Measurements from ENCODE around the gene LIX1.
"Not testable (repeated sequence)": the region's sequence is repeated elsewhere in the genome, so short reads cannot be mapped to it uniquely, and the experiment has no call there.

LIX1 gene

GRCh38 chr5:97105501-97106215 is 36.8 kb downstream of the LIX1 start:
- H3K4me3 ChIP-seq (ENCODE audit: low read depth, low read length), result no peak overlapping the region

- no peak overlapping the region for H3K4me3 ChIP-seq (ENCODE audit: low read depth, low read length)
These were observed 40.4 kb downstream of the LIX1 start for GRCh38 chr5:97102010-97102470.

- H3K4me3 ChIP-seq (ENCODE audit: low read depth, low read length), result no peak overlapping the region
These were observed 41.1 kb downstream of the LIX1 start for GRCh38 chr5:97101189-97101910.

- H3K4me3 ChIP-seq (ENCODE audit: low read depth, low read length), result no peak overlapping the region
These were observed 41.9 kb downstream of the LIX1 start for GRCh38 chr5:97100476-97100875.

- no peak overlapping the region for H3K4me3 ChIP-seq (ENCODE audit: low read depth, low read length)
These were observed 43.5 kb downstream of the LIX1 start for GRCh38 chr5:97098922-97099321.

GRCh38 chr5:97097326-97098230 is 44.8 kb downstream of the LIX1 start:
- H3K4me3 ChIP-seq (ENCODE audit: low read depth, low read length), result no peak overlapping the region

- no peak overlapping the region for H3K4me3 ChIP-seq (ENCODE audit: low read depth, low read length)
These were observed 45.6 kb downstream of the LIX1 start for GRCh38 chr5:97096846-97097245.

GRCh38 chr5:97096191-97096590 is 46.2 kb downstream of the LIX1 start:
- no peak overlapping the region for H3K4me3 ChIP-seq (ENCODE audit: low read depth, low read length)

GRCh38 chr5:97095318-97095732 is 47.1 kb downstream of the LIX1 start:
- no peak overlapping the region for H3K4me3 ChIP-seq (ENCODE audit: low read depth, low read length)

- H3K4me3 ChIP-seq (ENCODE audit: low read depth, low read length), result no peak overlapping the region
These were observed 47.7 kb downstream of the LIX1 start for GRCh38 chr5:97094579-97095317.

- H3K4me3 ChIP-seq (ENCODE audit: low read depth, low read length), result no peak overlapping the region
These were observed 49.2 kb downstream of the LIX1 start for GRCh38 chr5:97093193-97093592.

GRCh38 chr5:97090944-97091343 is 51.5 kb downstream of the LIX1 start:
- H3K4me3 ChIP-seq (ENCODE audit: low read depth, low read length), result no peak overlapping the region

- no peak overlapping the region for H3K4me3 ChIP-seq (ENCODE audit: low read depth, low read length)
These were observed 53.1 kb downstream of the LIX1 start for GRCh38 chr5:97089149-97089801.

- no peak overlapping the region for H3K4me3 ChIP-seq (ENCODE audit: low read depth, low read length)
These were observed 53.6 kb downstream of the LIX1 start for GRCh38 chr5:97088774-97089148.

- H3K4me3 ChIP-seq (ENCODE audit: low read depth, low read length), result no peak overlapping the region
These were observed 55.3 kb downstream of the LIX1 start for GRCh38 chr5:97087138-97087537.

- H3K4me3 ChIP-seq (ENCODE audit: low read depth, low read length), result no peak overlapping the region
These were observed 56.8 kb downstream of the LIX1 start for GRCh38 chr5:97085459-97086181.

GRCh38 chr5:97084782-97085458 is 57.5 kb downstream of the LIX1 start:
- H3K4me3 ChIP-seq (ENCODE audit: low read depth, low read length), result not testable (repeated sequence)

GRCh38 chr5:97078958-97079743 is 63.3 kb downstream of the LIX1 start:
- no peak overlapping the region for H3K4me3 ChIP-seq (ENCODE audit: low read depth, low read length)

Data from iPS-11a (cell line).